ENCODE measurements around the gene COG4.
A peak's percentile ranks its signal among the peaks of the same experiment; 100 is the strongest.
"Not testable (repeated sequence)": the region's sequence is repeated elsewhere in the genome, so short reads cannot be mapped to it uniquely, and the experiment has no call there.

The COG4 gene

DNA sequence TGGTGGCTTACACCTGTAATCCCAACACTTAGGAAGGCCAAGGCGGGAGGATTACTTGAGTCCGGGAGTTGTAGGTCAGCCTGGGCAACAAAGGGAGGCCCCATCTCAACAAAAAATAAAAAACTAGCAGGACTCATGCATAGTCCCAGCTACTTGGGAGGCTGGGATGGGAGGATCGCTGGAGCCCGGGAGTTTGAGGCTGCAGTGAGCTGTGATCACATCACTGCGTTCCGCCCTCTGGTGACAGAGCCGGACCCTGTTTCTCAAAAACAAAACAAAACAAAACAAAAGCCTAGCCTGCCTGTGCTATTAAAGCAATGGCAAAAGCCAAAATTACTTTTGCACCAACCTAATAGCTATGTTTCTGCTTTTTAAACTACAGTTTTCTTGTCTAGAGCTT lies 67.4 kb downstream of the COG4 start:
- Histone ChIP-seq H3K36me3 (ENCODE audit: control insufficient read depth, insufficient read depth, low read length) (no peaks in the 10 kb centered on the region), H3K4me2 (ENCODE audit: low read length) (no peak overlapping the region), H3K27ac (no peak overlapping the region), H3K9me3 (ENCODE audit: control insufficient read depth, low read length) (no peaks in the 10 kb centered on the region), H3K4me3 (ENCODE audit: low read depth, low read length) (no peak overlapping the region), H3K4me1 (no peaks in the 10 kb centered on the region), H3K9ac (no peak overlapping the region), H2AFZ (no peak overlapping the region), H3K27me3 (ENCODE audit: control insufficient read depth, insufficient read depth, low read length) (no peaks in the 10 kb centered on the region), H3K79me2 (peaks cover 5% of the 10 kb centered on the region)
- TF ChIP-seq, protein P1, sequence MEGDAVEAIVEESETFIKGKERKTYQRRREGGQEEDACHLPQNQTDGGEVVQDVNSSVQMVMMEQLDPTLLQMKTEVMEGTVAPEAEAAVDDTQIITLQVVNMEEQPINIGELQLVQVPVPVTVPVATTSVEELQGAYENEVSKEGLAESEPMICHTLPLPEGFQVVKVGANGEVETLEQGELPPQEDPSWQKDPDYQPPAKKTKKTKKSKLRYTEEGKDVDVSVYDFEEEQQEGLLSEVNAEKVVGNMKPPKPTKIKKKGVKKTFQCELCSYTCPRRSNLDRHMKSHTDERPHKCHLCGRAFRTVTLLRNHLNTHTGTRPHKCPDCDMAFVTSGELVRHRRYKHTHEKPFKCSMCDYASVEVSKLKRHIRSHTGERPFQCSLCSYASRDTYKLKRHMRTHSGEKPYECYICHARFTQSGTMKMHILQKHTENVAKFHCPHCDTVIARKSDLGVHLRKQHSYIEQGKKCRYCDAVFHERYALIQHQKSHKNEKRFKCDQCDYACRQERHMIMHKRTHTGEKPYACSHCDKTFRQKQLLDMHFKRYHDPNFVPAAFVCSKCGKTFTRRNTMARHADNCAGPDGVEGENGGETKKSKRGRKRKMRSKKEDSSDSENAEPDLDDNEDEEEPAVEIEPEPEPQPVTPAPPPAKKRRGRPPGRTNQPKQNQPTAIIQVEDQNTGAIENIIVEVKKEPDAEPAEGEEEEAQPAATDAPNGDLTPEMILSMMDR (IDR thresholded peaks at IDR 0.05), result no peak

DNA sequence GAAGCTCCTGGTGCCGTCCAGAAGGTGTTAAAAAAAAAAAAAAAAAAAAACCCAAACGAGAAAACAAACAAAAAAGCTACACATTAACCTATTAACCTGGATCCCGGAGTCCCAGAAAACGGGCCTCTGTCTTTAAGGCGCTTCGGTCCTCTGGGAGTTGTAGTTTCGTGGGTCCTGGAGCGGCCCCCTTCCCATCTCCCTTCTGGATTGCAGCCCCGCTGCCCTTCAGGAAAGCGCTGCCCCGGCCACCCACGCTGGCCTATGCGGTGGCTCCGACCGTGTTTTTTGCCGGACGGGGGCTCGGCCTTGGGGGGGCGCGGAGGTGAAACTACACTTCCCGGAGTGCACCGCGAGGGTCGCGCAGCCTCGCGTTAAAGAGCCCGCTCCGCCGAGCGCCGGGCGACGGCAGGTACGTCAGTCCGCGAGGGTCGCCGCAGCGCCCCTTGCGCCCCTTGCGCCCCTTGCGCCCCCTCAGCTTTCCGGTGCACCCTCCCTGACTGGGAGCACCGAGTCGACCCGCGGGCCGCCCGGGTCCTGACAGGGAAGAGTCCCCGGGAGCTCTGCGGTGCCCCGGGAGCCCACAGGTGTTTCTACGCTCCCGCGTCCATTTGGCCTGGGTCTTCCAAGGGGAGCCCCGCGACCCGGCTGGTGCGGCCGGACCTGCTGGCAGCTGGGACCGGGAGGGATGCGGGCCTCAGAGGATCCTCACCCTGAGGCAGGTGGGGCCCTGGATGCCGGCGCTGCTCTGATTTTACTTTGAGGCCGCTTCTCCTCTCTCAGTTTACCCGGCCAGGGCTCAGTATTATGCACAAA lies 68.9 kb downstream of the COG4 start, which contains the start of gene FCSK:
Gene FCSK (plus strand): TSS at position 374 of the 813 bp plus-strand sequence. CDS start 8,596 bp downstream, outside the sequence.
- no peaks in the 10 kb centered on the region for H3K9me3 ChIP-seq (ENCODE audit: control insufficient read depth, low read length)
- H3K9ac ChIP-seq, result peak within 1 kb of the TSS; percentile 50
- peak within 1 kb of the TSS; percentile 82 for H3K27ac ChIP-seq
- no peaks in the 10 kb centered on the region for H3K27me3 ChIP-seq (ENCODE audit: control insufficient read depth, insufficient read depth, low read length)
- peak within 1 kb of the TSS; percentile 96 for H2AFZ ChIP-seq
- no peaks in the 10 kb centered on the region for H3K4me1 ChIP-seq
- no peaks in the 10 kb centered on the region for H3K36me3 ChIP-seq (ENCODE audit: control insufficient read depth, insufficient read depth, low read length)
- TF ChIP-seq, protein P1 (IDR thresholded peaks at IDR 0.05), result no peak
- H3K4me3 ChIP-seq (ENCODE audit: low read depth, low read length), result peak within 1 kb of the TSS; percentile 96
- H3K4me2 ChIP-seq (ENCODE audit: low read length), result peak within 1 kb of the TSS; percentile 95
- peaks cover 5% of the 10 kb centered on the region for H3K79me2 ChIP-seq

DNA sequence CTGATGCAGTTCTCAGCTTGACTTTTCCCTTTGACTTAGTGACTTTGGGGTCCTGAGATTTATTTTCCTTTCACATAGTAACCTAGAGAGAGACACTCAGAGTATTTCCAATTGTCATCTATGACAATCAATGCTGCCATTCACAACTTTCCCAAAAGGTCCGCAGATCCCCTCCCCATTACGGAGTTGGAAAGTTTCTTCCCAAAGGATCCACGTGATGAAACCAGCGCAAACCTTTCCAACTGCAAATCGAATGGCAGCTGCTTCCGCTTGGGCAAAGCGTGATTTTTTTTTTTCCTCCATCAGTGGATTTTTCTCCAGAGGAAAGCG lies 69.5 kb downstream of the COG4 start:
- Histone ChIP-seq H3K36me3 (ENCODE audit: control insufficient read depth, insufficient read depth, low read length) (no peaks in the 10 kb centered on the region), H3K4me3 (ENCODE audit: low read depth, low read length) (peak overlapping the region; percentile 96), H3K79me2 (peaks cover 5% of the 10 kb centered on the region), H2AFZ (peak overlapping the region; percentile 96), H3K27me3 (ENCODE audit: control insufficient read depth, insufficient read depth, low read length) (no peaks in the 10 kb centered on the region), H3K27ac (peak overlapping the region; percentile 82), H3K9ac (no peak overlapping the region), H3K9me3 (ENCODE audit: control insufficient read depth, low read length) (no peaks in the 10 kb centered on the region), H3K4me1 (no peaks in the 10 kb centered on the region), H3K4me2 (ENCODE audit: low read length) (peak overlapping the region; percentile 95)
- TF ChIP-seq, protein P1 (IDR thresholded peaks at IDR 0.05), result no peak

DNA sequence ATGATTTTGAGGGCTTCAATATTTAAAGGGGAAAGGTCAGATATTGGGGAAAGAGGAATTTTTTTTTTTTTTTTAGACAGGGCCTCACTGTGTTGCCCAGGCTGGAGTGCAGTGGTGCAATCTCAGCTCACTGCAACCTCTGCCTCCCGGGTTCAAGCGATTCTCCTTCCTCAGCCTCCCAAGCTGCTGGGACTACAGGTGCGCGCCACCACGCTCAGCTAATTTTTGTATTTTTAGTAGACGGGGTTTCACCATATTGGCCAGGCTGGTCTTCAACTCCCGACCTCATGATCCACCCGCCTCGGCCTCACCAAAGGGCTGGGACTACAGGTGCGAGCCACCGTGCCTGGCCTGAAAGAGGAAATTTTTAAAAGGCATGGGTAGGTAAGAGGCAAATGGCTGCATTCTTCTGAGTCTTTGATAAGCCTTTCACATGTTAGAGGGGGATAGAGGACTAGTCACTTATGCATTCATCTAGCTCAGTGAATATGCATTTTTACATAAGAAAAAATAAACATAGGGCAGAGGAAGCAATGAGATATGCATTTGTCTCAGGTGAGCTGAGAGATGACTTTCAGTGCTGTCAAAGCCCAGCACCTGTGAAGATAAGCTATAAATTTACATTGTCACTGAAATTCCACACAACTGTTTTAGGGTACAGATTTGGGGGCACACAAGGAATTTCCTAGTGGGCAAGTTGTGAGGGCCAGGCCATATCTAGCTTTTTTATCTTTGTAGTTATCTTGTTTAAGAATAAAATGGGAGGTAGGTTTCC lies 70.0 kb downstream of the COG4 start:
- H2AFZ ChIP-seq, result peak overlapping the region; percentile 96
- H3K4me3 ChIP-seq (ENCODE audit: low read depth, low read length), result peak overlapping the region; percentile 96
- no peak overlapping the region for H3K9ac ChIP-seq
- H3K79me2 ChIP-seq, result peaks cover 5% of the 10 kb centered on the region
- no peaks in the 10 kb centered on the region for H3K4me1 ChIP-seq
- no peaks in the 10 kb centered on the region for H3K9me3 ChIP-seq (ENCODE audit: control insufficient read depth, low read length)
- TF ChIP-seq, protein P1 (IDR thresholded peaks at IDR 0.05), result no peak
- H3K4me2 ChIP-seq (ENCODE audit: low read length), result peak overlapping the region; percentile 95
- no peaks in the 10 kb centered on the region for H3K36me3 ChIP-seq (ENCODE audit: control insufficient read depth, insufficient read depth, low read length)
- no peaks in the 10 kb centered on the region for H3K27me3 ChIP-seq (ENCODE audit: control insufficient read depth, insufficient read depth, low read length)
- H3K27ac ChIP-seq, result no peak overlapping the region

DNA sequence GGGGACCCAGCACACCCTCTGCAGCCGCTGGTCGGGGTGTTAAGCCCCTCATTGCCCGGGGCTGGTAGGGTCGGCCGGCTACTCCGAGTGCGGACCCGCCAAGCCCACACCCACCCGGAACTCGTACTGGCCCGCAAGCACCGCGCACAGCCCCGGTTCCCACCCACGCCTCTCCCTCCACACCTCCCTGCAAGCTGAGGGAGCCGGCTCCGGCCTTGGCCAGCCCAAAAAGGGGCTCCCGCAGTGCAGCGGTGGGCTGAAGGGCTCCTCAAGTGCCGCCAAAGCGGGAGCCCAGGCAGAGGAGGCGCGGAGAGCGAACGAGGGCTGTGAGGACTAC lies 72.4 kb downstream of the COG4 start:
- H3K9ac ChIP-seq; H3K9me3 ChIP-seq (ENCODE audit: control insufficient read depth, low read length); H3K36me3 ChIP-seq (ENCODE audit: control insufficient read depth, insufficient read depth, low read length); H3K4me3 ChIP-seq (ENCODE audit: low read depth, low read length); H3K4me2 ChIP-seq (ENCODE audit: low read length); H3K79me2 ChIP-seq; H3K4me1 ChIP-seq; H3K27me3 ChIP-seq (ENCODE audit: control insufficient read depth, insufficient read depth, low read length); H3K27ac ChIP-seq: not testable (repeated sequence)
- H2AFZ ChIP-seq, result peak overlapping the region; percentile 56

DNA sequence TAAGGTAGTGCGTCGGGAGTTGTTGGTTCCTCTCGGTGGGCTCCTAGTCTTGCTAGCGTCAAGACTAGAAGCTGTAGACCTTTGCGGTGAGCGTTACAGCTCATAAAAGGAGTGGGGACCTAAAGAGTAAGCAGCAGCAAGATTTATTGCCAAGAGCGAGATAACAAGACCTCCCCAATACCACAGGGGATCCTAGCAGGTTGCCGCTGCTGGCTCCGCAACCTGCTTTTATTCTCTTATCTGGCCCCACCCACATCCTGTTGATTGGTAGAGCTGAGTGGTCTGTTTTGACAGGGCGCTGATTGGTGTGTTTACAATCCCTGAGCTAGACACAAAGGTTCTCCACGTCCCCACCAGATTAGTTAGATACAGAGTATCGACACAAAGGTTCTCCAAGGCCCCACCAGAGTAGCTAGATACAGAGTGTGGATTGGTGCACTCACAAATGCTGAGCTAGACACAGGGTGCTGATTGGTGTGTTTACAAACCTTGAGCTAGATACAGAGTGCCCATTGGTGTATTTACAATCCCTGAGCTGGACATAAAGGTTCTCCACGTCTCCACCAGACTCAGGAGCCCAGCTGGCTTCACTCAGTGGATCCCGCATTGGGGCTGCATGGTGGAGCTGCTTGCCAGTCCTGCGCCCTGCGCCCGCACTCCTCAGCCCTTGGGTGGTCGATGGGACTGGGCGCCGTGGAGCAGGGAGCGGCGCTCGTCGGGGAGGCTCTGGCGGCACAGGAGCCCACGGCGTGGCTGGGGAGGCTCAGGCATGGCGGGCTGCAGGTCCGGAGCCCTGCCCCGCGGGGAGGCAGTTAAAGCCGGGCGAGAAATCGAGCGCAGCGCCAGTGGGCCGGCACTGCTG lies 73.0 kb downstream of the COG4 start:
- not testable (repeated sequence) for H3K4me1 ChIP-seq; H3K4me3 ChIP-seq (ENCODE audit: low read depth, low read length); H3K36me3 ChIP-seq (ENCODE audit: control insufficient read depth, insufficient read depth, low read length); H3K79me2 ChIP-seq; H3K27ac ChIP-seq; H3K27me3 ChIP-seq (ENCODE audit: control insufficient read depth, insufficient read depth, low read length); H3K9me3 ChIP-seq (ENCODE audit: control insufficient read depth, low read length); H3K9ac ChIP-seq; H3K4me2 ChIP-seq (ENCODE audit: low read length)
- peak overlapping the region; percentile 56 for H2AFZ ChIP-seq
